Caco-2 (cell line): ENCODE results near the gene ZBTB1. TPM values are rescaled to one million over a fixed set of nuclear protein-coding genes. Genes with fewer than 3 reads are reported as not detected.
"Not testable (repeated sequence)": the region's sequence is repeated elsewhere in the genome, so short reads cannot be mapped to it uniquely, and the experiment has no call there.

Experiments used
- BruUV-seq: library from RNA; stranded (reverse); fragments of 400-500 nt; replicated peaks from 2 replicates; lab custom pipeline; 2021; lab: Mats Ljungman, UMichigan
- CTCF ChIA-PET: fragments of 300-600 bp; sonication (Branson Sonifier 250); formaldehyde crosslinking; loops from one replicate; lab custom pipeline; 2022; ENCODE audit warnings: antibody characterized with exemption; lab: Charles Lee
- POLR2A ChIA-PET: fragments of 300-600 bp; sonication (Branson Sonifier 250); formaldehyde crosslinking; loops from one replicate; lab custom pipeline; 2022; ENCODE audit warnings: antibody characterized with exemption; lab: Charles Lee
- DNase-seq, 2 experiments: peaks; one replicate each; pipeline versions ENCODE4 v3.0.0 to v3.0.0-alpha.2; 2020 to 2022
- H3K27me3 ChIP-seq: replicated peaks from 2 replicates; pipeline ENCODE4 v1.6.0; 2011; ENCODE audit warnings: low read length; ENCODE audit not compliant: control insufficient read depth, insufficient read depth
- H3K36me3 ChIP-seq: 2 replicates; pipeline ENCODE4 v1.5.1; 2011; ENCODE audit warnings: low read length; ENCODE audit not compliant: control insufficient read depth, insufficient read depth
- H3K4me1 ChIP-seq: fragments of 250-450 bp; sonication (Bioruptor Pico); 2 replicates; pipeline ENCODE4 v1.5.1; 2020; ENCODE audit warnings: mild to moderate bottlenecking
- H3K4me3 ChIP-seq: 2 replicates; pipeline ENCODE4 v1.5.1; 2011; ENCODE audit warnings: low read depth, mild to moderate bottlenecking, control low read depth, low read length
- H3K9me3 ChIP-seq: fragments of 250-450 bp; sonication (Bioruptor Pico); 2 replicates; pipeline ENCODE4 v1.5.1; 2020; ENCODE audit warnings: mild to moderate bottlenecking, moderate library complexity
- H3K27ac Mint-ChIP-seq: one replicate; pipeline ENCODE4 v1.8.0; 2022; ENCODE audit warnings: mixed read lengths; ENCODE audit not compliant: unreplicated experiment
- H3K27me3 Mint-ChIP-seq: one replicate; pipeline ENCODE4 v1.8.0; 2022; ENCODE audit warnings: mixed read lengths; ENCODE audit not compliant: insufficient read depth, unreplicated experiment
- H3K36me3 Mint-ChIP-seq: one replicate; pipeline ENCODE4 v1.8.0; 2022; ENCODE audit warnings: mild to moderate bottlenecking, mixed read lengths; ENCODE audit not compliant: insufficient read depth, unreplicated experiment
- H3K4me1 Mint-ChIP-seq: one replicate; pipeline ENCODE4 v1.8.0; 2022; ENCODE audit warnings: low read depth, mixed read lengths; ENCODE audit not compliant: unreplicated experiment
- H3K4me3 Mint-ChIP-seq: one replicate; pipeline ENCODE4 v1.8.0; 2022; ENCODE audit warnings: mild to moderate bottlenecking, moderate library complexity, mixed read lengths; ENCODE audit not compliant: unreplicated experiment
- H3K9me3 Mint-ChIP-seq: one replicate; pipeline ENCODE4 v1.8.0; 2022; ENCODE audit warnings: mixed read lengths; ENCODE audit not compliant: unreplicated experiment
- intact Hi-C: fragments of 100-400 bp; cut with micrococcal nuclease; formaldehyde crosslinking; loops from one replicate; pipeline ENCODE4 v1.10.0; 2022; ENCODE audit not compliant: unreplicated experiment
- total RNA-seq: library from RNA; stranded (reverse); gene quantifications from 2 replicates; pipeline ENCODE4 v1.2.3, GENCODE V29; 2022
- TF ChIP-seq, protein P1 (sequence below), 2 experiments: fragments of 200-600 bp in 1 of 2; IDR thresholded peaks; 1 replicate in 1 of 2; 2 replicates in 1 of 2; pipeline versions ENCODE4 v1.5.1 to v1.8.0; 2011 to 2022; ENCODE audit warnings: antibody characterized with exemption in 1 of 2, control low read depth in 1 of 2, inconsistent platforms in 1 of 2, low read depth in 1 of 2, low read length in 1 of 2, mild to moderate bottlenecking in 1 of 2, moderate library complexity in 1 of 2; ENCODE audit not compliant: insufficient read depth in 1 of 2, severe bottlenecking in 1 of 2, unreplicated experiment in 1 of 2

Gene ZBTB1
- total RNA-seq, 1 experiment from 2014 or later = 34.3 TPM

DNA sequence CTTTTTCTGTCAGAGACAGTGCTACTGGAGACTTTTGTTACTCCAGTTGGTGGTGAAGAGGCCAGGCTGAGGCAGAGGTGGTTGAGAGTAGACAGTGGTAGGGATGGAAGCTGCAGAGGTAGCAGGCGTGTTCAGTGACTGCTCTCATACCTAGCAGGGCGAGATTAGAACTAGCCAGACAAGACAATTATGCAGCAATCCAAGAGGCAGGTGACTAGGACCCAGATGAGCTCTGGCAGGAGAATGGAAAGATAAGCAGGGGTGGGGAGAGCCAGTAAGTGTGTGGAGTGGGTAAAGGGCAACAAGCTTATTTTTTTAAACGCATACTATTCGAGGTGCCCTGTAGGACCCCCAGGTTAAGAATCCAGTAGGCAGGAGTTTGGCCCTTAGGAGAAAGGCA lies 50.0 kb downstream of the ZBTB1 start:
- no peak overlapping the region for H3K4me3 ChIP-seq
- no peaks in the 10 kb centered on the region for H3K27me3 Mint-ChIP-seq
- intact Hi-C loops = no loop called here
- no peaks in the 10 kb centered on the region for H3K27me3 ChIP-seq
- H3K4me1 Mint-ChIP-seq = peaks cover 27% of the 10 kb centered on the region
- H3K27ac Mint-ChIP-seq = no peak overlapping the region
- CTCF ChIA-PET = interaction anchor here (0.5 to 0.8 kb wide), 2 partner anchors 14 to 71 kb away, joined by 3 to 4 read pairs; no protein-coding TSS in a partner anchor
- peak in 1 of 2 experiments; percentile 32 for DNase-seq
- no peaks in the 10 kb centered on the region for H3K36me3 ChIP-seq
- POLR2A ChIA-PET = interaction anchor here (0.9 kb wide), 1 partner anchor 15 kb away, joined by 3 read pairs; the partner anchor contains the start of gene HSPA2
- H3K4me3 Mint-ChIP-seq = peak overlapping the region; percentile 5
- peaks cover 11% of the 10 kb centered on the region for H3K4me1 ChIP-seq
- TF ChIP-seq, protein P1, sequence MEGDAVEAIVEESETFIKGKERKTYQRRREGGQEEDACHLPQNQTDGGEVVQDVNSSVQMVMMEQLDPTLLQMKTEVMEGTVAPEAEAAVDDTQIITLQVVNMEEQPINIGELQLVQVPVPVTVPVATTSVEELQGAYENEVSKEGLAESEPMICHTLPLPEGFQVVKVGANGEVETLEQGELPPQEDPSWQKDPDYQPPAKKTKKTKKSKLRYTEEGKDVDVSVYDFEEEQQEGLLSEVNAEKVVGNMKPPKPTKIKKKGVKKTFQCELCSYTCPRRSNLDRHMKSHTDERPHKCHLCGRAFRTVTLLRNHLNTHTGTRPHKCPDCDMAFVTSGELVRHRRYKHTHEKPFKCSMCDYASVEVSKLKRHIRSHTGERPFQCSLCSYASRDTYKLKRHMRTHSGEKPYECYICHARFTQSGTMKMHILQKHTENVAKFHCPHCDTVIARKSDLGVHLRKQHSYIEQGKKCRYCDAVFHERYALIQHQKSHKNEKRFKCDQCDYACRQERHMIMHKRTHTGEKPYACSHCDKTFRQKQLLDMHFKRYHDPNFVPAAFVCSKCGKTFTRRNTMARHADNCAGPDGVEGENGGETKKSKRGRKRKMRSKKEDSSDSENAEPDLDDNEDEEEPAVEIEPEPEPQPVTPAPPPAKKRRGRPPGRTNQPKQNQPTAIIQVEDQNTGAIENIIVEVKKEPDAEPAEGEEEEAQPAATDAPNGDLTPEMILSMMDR (IDR thresholded peaks at IDR 0.05; ENCODE audit: insufficient read depth in 1 of 2, low read depth in 1 of 2, low read length in 1 of 2, severe bottlenecking in 1 of 2, unreplicated experiment in 1 of 2) = no peak
- no peaks in the 10 kb centered on the region for H3K9me3 ChIP-seq
- BruUV-seq = no TSS peak
- H3K9me3 Mint-ChIP-seq = no peaks in the 10 kb centered on the region
- H3K36me3 Mint-ChIP-seq = no peaks in the 10 kb centered on the region

DNA sequence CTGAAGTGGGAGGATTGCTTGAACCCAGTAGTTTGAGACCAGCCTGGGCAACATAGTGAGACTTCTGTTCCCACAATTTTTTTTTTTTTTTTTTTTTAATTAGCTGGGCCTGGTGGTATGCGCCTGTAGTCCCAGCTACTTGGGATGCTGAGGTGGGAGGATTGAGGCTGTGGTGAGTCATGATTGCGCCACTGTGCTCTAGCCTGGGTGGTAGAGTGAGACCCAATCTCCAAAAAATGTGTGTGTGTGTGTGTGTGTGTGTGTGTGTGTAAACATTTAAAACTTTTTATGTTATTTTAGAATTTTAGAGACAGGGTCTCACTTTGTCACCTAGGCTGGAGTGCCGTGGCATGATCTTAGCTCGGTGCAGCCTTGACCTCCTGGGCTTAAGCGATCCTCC lies 52.0 kb downstream of the ZBTB1 start:
- no peaks in the 10 kb centered on the region for H3K9me3 ChIP-seq
- ChIA-PET POLR2A (no interaction called here), CTCF (interaction anchor here (0.6 kb wide), 1 partner anchor 258 kb away, joined by 3 read pairs; no protein-coding TSS in a partner anchor)
- no peak overlapping the region for H3K4me3 ChIP-seq
- Mint-ChIP-seq H3K36me3 (no peaks in the 10 kb centered on the region), H3K27ac (no peak overlapping the region), H3K9me3 (no peaks in the 10 kb centered on the region), H3K4me1 (peaks cover 19% of the 10 kb centered on the region), H3K27me3 (no peaks in the 10 kb centered on the region), H3K4me3 (no peak overlapping the region)
- DNase-seq = no peak
- BruUV-seq = no TSS peak
- intact Hi-C loops = no loop called here
- H3K27me3 ChIP-seq = no peaks in the 10 kb centered on the region
- peaks cover 11% of the 10 kb centered on the region for H3K4me1 ChIP-seq
- no peaks in the 10 kb centered on the region for H3K36me3 ChIP-seq
- TF ChIP-seq, protein P1 (IDR thresholded peaks at IDR 0.05; ENCODE audit: insufficient read depth in 1 of 2, low read depth in 1 of 2, low read length in 1 of 2, severe bottlenecking in 1 of 2, unreplicated experiment in 1 of 2) = no peak

DNA sequence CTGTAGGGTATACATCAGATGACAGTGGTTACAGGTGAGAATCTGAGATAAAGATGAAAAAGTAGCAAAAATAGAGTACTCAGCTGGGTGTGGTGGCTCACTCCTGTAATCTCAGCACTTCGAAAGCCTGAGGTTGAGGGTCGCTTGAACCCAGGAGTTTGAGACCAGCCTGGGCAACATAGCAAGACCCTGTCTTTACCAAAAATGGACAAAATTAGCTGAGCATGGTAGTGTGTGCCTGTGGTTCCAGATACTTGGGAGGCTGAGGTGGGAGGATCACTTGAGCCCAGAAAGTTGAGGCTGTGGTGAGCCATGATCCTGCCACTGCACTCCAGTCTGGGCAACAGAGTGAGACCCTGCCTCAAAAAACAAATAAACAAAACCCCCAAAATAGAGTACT lies 53.6 kb downstream of the ZBTB1 start:
- CTCF ChIA-PET, POLR2A ChIA-PET, H3K27ac Mint-ChIP-seq, H3K36me3 ChIP-seq, H3K36me3 Mint-ChIP-seq, H3K4me3 Mint-ChIP-seq, H3K4me3 ChIP-seq, intact Hi-C loops, H3K27me3 ChIP-seq, BruUV-seq, H3K9me3 ChIP-seq, DNase-seq, H3K27me3 Mint-ChIP-seq, H3K9me3 Mint-ChIP-seq: not testable (repeated sequence)
- H3K4me1 Mint-ChIP-seq = peaks cover 13% of the 10 kb centered on the region
- peaks cover 11% of the 10 kb centered on the region for H3K4me1 ChIP-seq
